AG10803 (cell line): ENCODE results near the gene BDNF.

Experiments
- DNase-seq: peaks from one replicate; pipeline ENCODE4 v3.0.0; 2010; ENCODE audit warnings: low read depth
- H3K4me3 ChIP-seq: 2 replicates; pipeline ENCODE4 v1.5.1; 2011; ENCODE audit warnings: mild to moderate bottlenecking, low read length, control low read depth
- CTCF ChIP-seq: conservative IDR thresholded peaks from 2 replicates; pipeline ENCODE4 v1.5.1; 2011; ENCODE audit warnings: mild to moderate bottlenecking, low read length, control low read depth, inconsistent platforms

BDNF gene

GRCh38 chr11:27688076-27688475 is 12.2 kb downstream of the BDNF start:
- no peak overlapping the region for H3K4me3 ChIP-seq
- TF ChIP-seq CTCF, result no peak
- no peak for DNase-seq

DNA sequence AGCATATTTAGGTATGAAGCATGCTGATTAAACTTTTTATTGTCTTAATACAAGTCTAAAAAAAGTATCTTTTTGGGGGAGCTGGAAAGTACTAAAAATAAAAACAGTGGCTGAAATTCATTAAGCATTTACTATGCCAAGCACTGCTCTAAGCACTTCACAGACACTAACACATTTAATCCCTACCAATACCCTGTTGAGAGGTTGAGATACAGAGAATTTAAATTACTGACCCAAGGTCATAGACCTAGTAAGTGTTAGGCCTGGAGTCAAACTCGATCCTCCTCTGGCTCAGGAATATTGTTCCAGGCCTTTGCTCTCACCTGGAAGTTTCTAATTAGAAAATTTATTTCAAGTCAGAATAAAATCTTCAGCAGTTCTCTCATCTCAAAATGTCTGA is 18.6 kb downstream of the BDNF start:
- DNase-seq, result no peak
- no peak overlapping the region for H3K4me3 ChIP-seq
- no peak for TF ChIP-seq CTCF

DNA sequence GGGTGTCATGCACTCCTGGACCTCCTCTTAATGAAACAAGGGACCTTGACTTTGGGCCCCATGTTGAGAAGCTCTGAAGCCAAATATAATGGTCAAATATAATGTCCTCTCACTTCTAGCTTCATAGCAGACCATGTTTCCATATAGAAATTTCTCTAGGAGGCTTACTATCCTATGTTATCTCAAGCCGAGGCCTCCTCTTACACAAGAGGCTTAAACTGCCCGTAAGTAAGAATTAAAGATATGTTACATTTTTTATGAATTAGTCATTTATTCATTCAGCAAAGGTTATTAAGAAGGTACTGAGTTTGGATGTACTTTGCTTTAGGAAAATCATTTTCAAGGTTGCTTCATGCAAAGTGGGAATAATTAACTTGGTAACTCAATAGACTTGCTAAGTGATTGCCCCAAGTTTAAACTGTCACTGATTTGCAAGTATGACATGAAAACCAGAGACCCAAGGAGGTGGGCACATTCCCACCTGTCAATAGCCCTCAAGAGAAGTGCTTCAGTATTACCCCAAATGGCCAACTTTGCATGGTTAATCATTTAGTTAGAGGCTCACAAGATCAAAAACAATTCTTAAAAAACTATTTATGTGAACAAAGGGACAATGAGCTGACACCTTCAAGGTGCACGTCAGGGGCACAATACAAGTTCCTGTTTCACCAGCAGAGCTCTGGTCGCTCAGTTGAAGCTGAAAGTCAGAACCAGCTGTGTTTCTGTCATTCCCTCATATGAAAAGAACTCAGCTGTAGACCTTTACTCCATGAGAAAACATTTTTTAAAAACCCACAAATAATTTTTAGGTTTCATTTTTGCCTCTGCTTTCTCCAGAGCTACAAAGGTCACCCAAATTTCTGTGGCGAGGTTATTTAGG is 20.9 kb downstream of the BDNF start:
- no peak for TF ChIP-seq CTCF
- H3K4me3 ChIP-seq, result no peak overlapping the region
- DNase-seq, result no peak

- no peak for TF ChIP-seq CTCF
- DNase-seq, result no peak
- H3K4me3 ChIP-seq, result no peak overlapping the region
Measured at GRCh38 chr11:27678242-27678641, 22.0 kb downstream of the BDNF start.

DNA sequence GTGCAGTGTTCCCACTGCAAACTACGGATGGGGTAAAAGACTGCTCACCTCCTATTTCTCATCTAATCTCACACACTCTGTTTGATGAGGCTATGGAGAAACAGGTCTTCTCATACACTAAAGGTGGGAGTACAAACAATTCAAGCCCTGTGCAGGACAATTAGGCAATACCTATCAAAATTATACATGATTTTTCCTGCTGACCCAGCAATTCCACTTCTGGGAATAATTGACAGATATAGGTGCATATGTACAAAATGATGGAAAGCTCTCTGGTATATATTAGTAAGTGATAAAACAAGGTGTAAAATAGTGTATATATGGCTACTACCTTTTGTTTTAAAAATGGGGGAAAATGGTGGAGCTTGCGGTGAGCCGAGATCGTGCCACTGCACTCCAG is 23.1 kb downstream of the BDNF start:
- no peak for DNase-seq
- no peak for TF ChIP-seq CTCF
- H3K4me3 ChIP-seq, result no peak overlapping the region

- H3K4me3 ChIP-seq, result no peak overlapping the region
- DNase-seq, result no peak
- TF ChIP-seq CTCF, result no peak
Measured at GRCh38 chr11:27673979-27674663, 26.1 kb downstream of the BDNF start.
